GM10847 (cell line): Measurements from ENCODE around the gene PMPCA.

ENCODE experiments used
- POLR2A ChIP-seq: IDR thresholded peaks from 2 replicates; pipeline ENCODE4 v1.6.1; 2011; ENCODE audit not compliant: insufficient read length; ENCODE audit errors: extremely low read depth

Gene PMPCA

DNA sequence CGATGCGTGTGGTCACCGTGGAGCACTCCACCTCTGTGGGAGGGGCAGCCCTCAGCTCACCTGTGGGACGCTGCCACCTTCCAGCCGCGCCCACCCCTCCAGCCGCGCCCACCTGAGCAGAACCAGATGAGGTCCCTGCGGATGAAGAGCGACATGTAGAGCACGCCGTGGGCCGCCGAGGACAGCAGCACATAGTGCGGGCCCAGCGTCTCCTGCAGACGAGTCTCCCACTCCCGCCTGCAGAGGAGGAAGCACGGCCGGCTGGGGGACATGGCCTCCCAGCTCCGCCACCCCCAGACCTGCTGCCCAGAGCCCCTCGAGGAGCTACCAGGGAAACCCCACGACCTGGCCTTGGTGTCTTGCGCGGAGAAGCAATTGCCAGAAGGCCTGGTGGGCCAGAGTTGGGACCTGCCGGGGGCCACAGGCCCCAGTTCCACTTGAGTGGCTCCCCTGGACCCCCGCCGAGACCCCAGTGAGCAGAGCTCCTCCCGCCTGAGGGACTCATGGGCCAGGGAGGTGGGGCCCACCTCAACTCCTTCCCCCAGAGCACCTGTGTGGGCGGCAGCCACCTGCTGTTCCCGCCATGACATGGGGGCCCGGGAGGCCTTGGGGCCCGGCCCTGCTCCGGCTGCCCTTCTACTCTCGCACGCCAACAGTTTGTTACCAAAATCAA is 22.7 kb downstream of the PMPCA start:
- TF ChIP-seq POLR2A, result no peak

DNA sequence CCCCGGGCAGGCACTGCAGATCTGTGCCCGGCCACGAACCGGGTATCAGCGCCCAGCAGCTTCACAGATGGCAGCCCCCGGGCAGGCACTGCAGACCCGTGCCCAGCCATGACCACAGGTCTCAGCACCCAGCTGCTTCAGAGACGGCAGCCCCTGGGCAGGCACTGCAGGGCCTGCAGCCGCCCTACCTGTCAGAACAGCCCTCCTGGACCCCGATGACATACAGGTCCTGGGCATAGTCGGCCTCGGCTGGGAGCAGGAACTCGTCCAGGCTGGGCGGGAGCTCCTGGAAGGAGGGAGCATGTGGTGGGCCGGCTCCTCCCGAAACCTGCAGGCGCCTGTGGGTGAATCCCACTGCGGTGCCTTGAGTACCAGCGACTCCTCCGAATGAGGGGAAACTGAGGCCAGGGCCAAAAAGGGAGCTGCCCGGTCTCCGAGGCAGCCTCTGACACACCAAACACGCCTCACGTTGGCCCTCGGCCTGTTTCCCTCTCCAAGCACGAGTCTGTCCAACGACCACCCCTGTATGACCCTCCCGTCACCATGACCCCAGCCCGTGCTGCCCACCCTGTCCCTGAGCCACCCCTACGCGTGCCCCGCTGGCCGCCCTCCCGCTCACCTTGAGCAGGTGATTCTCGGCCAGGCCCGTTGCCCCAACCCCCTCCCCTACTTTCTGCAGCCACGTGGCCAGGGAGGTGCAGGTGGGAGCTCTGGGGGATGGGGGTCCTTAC is 23.6 kb downstream of the PMPCA start:
- no peak for TF ChIP-seq POLR2A

GRCh38 chr9:136434580-136435169 is 24.2 kb downstream of the PMPCA start:
- no peak for TF ChIP-seq POLR2A

- no peak for TF ChIP-seq POLR2A
Measured at GRCh38 chr9:136436055-136436634, 25.7 kb downstream of the PMPCA start.

DNA sequence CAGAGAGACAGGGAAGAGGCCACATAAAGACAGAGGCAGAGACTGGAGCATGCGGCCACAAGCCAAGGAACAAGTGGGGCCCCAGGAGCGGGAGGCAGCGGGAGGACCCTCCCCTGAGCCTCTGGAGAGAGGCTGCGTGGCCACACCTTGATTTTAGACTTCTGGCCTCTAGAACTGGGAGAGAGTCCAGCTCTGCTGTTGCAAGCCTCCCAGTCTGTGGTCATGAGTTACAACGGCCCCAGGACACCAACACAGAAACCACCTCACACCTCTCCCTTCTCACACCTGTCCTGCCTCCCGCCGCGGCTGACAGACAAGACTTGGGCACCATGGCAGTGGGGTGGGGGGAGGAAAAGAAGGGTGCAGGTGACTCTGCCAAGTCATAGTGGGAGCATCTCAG is 27.0 kb downstream of the PMPCA start:
- no peak for TF ChIP-seq POLR2A

- no peak for TF ChIP-seq POLR2A
Measured at GRCh38 chr9:136437839-136438547, 27.5 kb downstream of the PMPCA start.

- no peak for TF ChIP-seq POLR2A
Measured at GRCh38 chr9:136438548-136439480, 28.4 kb downstream of the PMPCA start.

- TF ChIP-seq POLR2A, result peak; percentile 29
Measured at GRCh38 chr9:136439481-136440408, 29.3 kb downstream of the PMPCA start, which contains the start of gene INPP5E. INPP5E (minus strand) TSS chr9:136439845; CDS start chr9:136439419, 426 bp downstream.

DNA sequence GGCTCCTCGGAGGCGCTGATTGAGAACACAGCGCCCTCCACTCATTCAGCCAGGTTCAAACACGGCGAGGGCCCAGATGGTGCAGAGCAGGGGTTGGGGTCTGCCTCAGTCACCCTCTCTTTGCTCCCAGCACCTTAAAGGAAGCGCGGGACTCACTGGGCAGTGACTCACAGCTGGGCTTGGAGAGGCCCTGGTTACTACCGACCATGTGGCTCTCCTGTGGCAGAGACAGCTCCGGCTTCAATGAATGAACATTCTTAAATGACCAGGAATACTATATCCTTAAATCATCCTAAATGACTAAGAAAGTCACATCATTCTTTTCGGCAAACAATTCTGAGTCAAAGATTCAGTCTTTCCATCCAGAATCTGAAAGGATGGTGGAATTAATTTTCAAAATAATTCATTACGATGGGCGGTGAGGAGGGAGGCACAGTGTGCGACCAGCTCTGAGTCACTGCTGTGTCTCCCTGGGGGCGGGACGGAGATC is 30.8 kb downstream of the PMPCA start:
- no peak for TF ChIP-seq POLR2A

DNA sequence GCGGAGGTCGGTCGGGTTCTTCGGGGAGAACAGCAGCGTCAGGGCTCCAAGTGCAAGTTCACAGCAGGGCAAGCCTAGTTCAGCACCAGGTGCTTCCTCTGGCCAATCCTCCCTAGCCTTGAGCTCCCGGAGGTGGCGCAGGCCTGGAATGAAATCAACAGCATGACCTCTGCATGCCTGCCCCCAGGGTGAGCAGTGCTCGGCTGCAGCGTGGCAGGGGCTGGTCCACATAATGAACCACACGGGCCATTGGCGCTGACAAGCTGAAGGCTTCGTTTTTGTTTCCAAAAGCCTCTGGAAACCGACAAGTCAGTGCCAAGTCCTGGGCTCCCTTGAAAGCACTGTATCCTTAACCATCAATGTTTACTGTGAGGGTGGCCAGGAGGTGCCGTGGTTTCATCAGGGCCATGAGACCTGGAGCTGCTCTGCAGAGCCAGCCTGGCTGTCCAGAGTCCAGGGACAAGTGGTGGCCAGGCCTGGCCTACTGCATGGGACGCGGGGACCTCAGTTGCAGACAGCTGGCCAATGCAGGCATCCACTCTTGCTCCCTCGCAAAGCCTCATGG is 31.3 kb downstream of the PMPCA start:
- TF ChIP-seq POLR2A, result no peak

GRCh38 chr9:136442265-136442664 is 31.8 kb downstream of the PMPCA start:
- TF ChIP-seq POLR2A, result no peak

- no peak for TF ChIP-seq POLR2A
Measured at GRCh38 chr9:136443087-136443486, 32.6 kb downstream of the PMPCA start.

- TF ChIP-seq POLR2A, result no peak
Measured at GRCh38 chr9:136443687-136444086, 33.2 kb downstream of the PMPCA start.
